GM18858 (cell line): ENCODE data around the gene CD53.
"Not testable (repeated sequence)": the region's sequence is repeated elsewhere in the genome, so short reads cannot be mapped to it uniquely, and the experiment has no call there.

ENCODE experiments used
- ATAC-seq: cut with Tn5 transposase; IDR thresholded peaks from one replicate; pipeline ENCODE4 v1.9.1; 2021; ENCODE audit not compliant: unreplicated experiment

The CD53 gene

GRCh38 chr1:110872745-110873720 is at the start of gene CD53:
CD53 (plus strand) TSS chr1:110873148; CDS start chr1:110891409, 18,261 bp downstream.
- peak; percentile 29 for ATAC-seq

- ATAC-seq, result no peak
These were observed 48.8 kb upstream of the CD53 start for GRCh38 chr1:110824192-110824591.

- ATAC-seq, result no peak
These were observed 42.9 kb upstream of the CD53 start for GRCh38 chr1:110829955-110830553.

GRCh38 chr1:110833779-110834178 is 39.2 kb upstream of the CD53 start:
- ATAC-seq, result not testable (repeated sequence)

- ATAC-seq, result no peak
These were observed 26.1 kb upstream of the CD53 start for GRCh38 chr1:110846861-110847260.

GRCh38 chr1:110850145-110850544 is 22.8 kb upstream of the CD53 start:
- ATAC-seq, result no peak

GRCh38 chr1:110850627-110851026 is 22.3 kb upstream of the CD53 start:
- ATAC-seq, result no peak

GRCh38 chr1:110853135-110853534 is 19.8 kb upstream of the CD53 start:
- no peak for ATAC-seq

- no peak for ATAC-seq
These were observed 16.5 kb upstream of the CD53 start for GRCh38 chr1:110856410-110856809.

- ATAC-seq, result no peak
These were observed 14.7 kb upstream of the CD53 start for GRCh38 chr1:110857964-110858948.

- no peak for ATAC-seq
These were observed 13.9 kb upstream of the CD53 start for GRCh38 chr1:110859062-110859461.

- no peak for ATAC-seq
These were observed 12.8 kb upstream of the CD53 start for GRCh38 chr1:110860174-110860573.

- not testable (repeated sequence) for ATAC-seq
These were observed 12.3 kb upstream of the CD53 start for GRCh38 chr1:110860620-110861019.

GRCh38 chr1:110861942-110862341 is 11.0 kb upstream of the CD53 start:
- not testable (repeated sequence) for ATAC-seq

- no peak for ATAC-seq
These were observed 8.7 kb upstream of the CD53 start for GRCh38 chr1:110864287-110864686.

- no peak for ATAC-seq
These were observed 2.1 kb upstream of the CD53 start for GRCh38 chr1:110870721-110871388.

GRCh38 chr1:110872366-110872744 is 593 bp upstream of the CD53 start:
- peak; percentile 28 for ATAC-seq

- no peak for ATAC-seq
These were observed 908 bp downstream of the CD53 start for GRCh38 chr1:110873856-110874255.

- ATAC-seq, result no peak
These were observed 1.6 kb downstream of the CD53 start for GRCh38 chr1:110874324-110875215.
